ENCODE data around the gene JMJD1C. TPM values are rescaled to one million over a fixed set of nuclear protein-coding genes. Genes with fewer than 3 reads are reported as not detected.

Gene JMJD1C
- total RNA-seq, 1 experiment from 2014 or later = 66.3 TPM

GRCh38 chr10:63487990-63488389, 22.2 kb upstream of the JMJD1C start:
- Histone ChIP-seq H3K4me2 (ENCODE audit: low read length) (no peak overlapping the region), H3K36me3 (ENCODE audit: control insufficient read depth in 1 of 2, insufficient read depth in 2 of 2, low read length in 2 of 2) (no peaks in the 10 kb centered on the region), H3K79me2 (ENCODE audit: insufficient read depth, low read length) (peaks cover 62% of the 10 kb centered on the region), H3K9me3 (ENCODE audit: control insufficient read depth in 1 of 2, insufficient read depth in 1 of 2, low read depth in 1 of 2, low read length in 2 of 2) (no peaks in the 10 kb centered on the region; a peak in 1 of 4 replicates), H3K27me3 (ENCODE audit: insufficient read depth, low read length) (no peaks in the 10 kb centered on the region), H4K20me1 (ENCODE audit: insufficient read depth) (no peaks in the 10 kb centered on the region), H3K4me3 (replicated peaks in 1 of 2; ENCODE audit: low read depth in 1 of 2, low read length in 2 of 2) (no peak overlapping the region), H3K27ac (ENCODE audit: low read depth, low read length) (no peak overlapping the region), H3K9me2 (ENCODE audit: insufficient read depth) (no peaks in the 10 kb centered on the region), H2AFZ (ENCODE audit: low read depth, low read length, poor library complexity, severe bottlenecking) (no peak overlapping the region), H3K9ac (ENCODE audit: low read length) (no peak overlapping the region), H3K4me1 (ENCODE audit: control insufficient read depth in 1 of 2, insufficient read depth in 2 of 2, low read length in 2 of 2) (peaks cover 15% of the 10 kb centered on the region in 2 experiments; a peak in 3 of 4 replicates)
- intact Hi-C loops (cut with micrococcal nuclease) = no loop called here
- ChIA-PET POLR2A (no interaction called here), CTCF (no interaction called here), RAD21 (ENCODE audit: low non-redundant PET in 1 of 2, low total read pairs in 2 of 2, uncharacterized antibody in 2 of 2, unreplicated experiment in 2 of 2) (interaction anchor here in 1 of 2 experiments (0.6 kb wide), 1 partner anchor 112 kb away, joined by 3 read pairs; no protein-coding TSS in a partner anchor)
- TF ChIP-seq CEBPB (IDR thresholded peaks at IDR 0.05; ENCODE audit: low read depth) (no peak), ATF3 (IDR thresholded peaks at IDR 0.05) (no peak), SRF (IDR thresholded peaks at IDR 0.05; ENCODE audit: low read depth) (no peak), ZBTB33 (IDR thresholded peaks at IDR 0.05; ENCODE audit: extremely low read depth, insufficient replicate concordance, low read length) (no peak), FOSL1 (IDR thresholded peaks at IDR 0.05; ENCODE audit: low read depth) (no peak), RAD21 (IDR thresholded peaks at IDR 0.05; ENCODE audit: low read depth) (no peak), YY1 (IDR thresholded peaks at IDR 0.05; ENCODE audit: extremely low read depth, insufficient replicate concordance, low read depth, low read length) (no peak), SP1 (IDR thresholded peaks at IDR 0.05; ENCODE audit: low read depth) (no peak), EZH2phosphoT487 (IDR thresholded peaks at IDR 0.05; ENCODE audit: borderline replicate concordance) (no peak), POLR2A (IDR thresholded peaks at IDR 0.05; ENCODE audit: borderline replicate concordance, extremely low read depth, insufficient read depth, insufficient read length) (no peak), POLR2AphosphoS5 (IDR thresholded peaks at IDR 0.05; ENCODE audit: low read depth, low read length) (no peak), ZNF274 (IDR thresholded peaks at IDR 0.05; ENCODE audit: low read depth, low read length) (no peak), REST (IDR thresholded peaks at IDR 0.05; ENCODE audit: low read depth) (no peak), SIN3A (IDR thresholded peaks at IDR 0.05; ENCODE audit: low read depth) (no peak), ZFX (IDR thresholded peaks at IDR 0.05) (no peak), EGR1 (IDR thresholded peaks at IDR 0.05; ENCODE audit: low read depth) (no peak), JUND (IDR thresholded peaks at IDR 0.05) (no peak), TCF7L2 (IDR thresholded peaks at IDR 0.05; ENCODE audit: borderline replicate concordance, extremely low read depth, insufficient read depth, insufficient read length) (no peak), EZH2 (IDR thresholded peaks at IDR 0.05) (no peak), MAX (IDR thresholded peaks at IDR 0.05) (no peak)
- no TSS peak for BruUV-seq (replicated peaks)
- no peak for DNase-seq (ENCODE audit: low read depth, low spot score)
- ATAC-seq = no peak

Measured in HCT116 (cell line).